OCI-LY1 (cell line): ENCODE measurements around the gene ZNF304.

Experiments
- EZH2 ChIP-seq: fragments of 200-600 bp; sonication (generic), shearing (Covaris generic); IDR thresholded peaks from 2 replicates; pipeline ENCODE4 v1.8.0; 2017; ENCODE audit warnings: borderline replicate concordance, mixed run types, mild to moderate bottlenecking, antibody characterized with exemption, low read length, moderate library complexity, mixed read lengths
- TF ChIP-seq, protein P1 (sequence below): fragments of 200-600 bp; sonication (generic), shearing (Covaris generic); IDR thresholded peaks from 2 replicates; pipeline ENCODE4 v1.5.1; 2017; ENCODE audit warnings: mild to moderate bottlenecking, antibody characterized with exemption, low read length, moderate library complexity, mixed read lengths

DNA sequence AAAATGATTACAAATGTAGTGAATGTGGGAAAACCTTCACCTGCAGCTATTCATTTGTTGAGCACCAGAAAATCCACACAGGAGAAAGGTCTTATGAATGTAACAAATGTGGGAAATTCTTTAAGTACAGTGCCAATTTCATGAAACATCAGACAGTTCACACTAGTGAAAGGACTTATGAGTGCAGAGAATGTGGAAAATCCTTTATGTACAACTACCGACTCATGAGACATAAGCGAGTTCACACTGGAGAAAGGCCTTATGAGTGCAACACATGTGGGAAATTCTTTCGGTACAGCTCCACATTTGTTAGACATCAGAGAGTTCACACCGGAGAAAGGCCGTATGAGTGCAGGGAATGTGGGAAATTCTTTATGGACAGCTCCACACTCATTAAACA is 47.8 kb downstream of the ZNF304 start:
- TF ChIP-seq, protein P1, sequence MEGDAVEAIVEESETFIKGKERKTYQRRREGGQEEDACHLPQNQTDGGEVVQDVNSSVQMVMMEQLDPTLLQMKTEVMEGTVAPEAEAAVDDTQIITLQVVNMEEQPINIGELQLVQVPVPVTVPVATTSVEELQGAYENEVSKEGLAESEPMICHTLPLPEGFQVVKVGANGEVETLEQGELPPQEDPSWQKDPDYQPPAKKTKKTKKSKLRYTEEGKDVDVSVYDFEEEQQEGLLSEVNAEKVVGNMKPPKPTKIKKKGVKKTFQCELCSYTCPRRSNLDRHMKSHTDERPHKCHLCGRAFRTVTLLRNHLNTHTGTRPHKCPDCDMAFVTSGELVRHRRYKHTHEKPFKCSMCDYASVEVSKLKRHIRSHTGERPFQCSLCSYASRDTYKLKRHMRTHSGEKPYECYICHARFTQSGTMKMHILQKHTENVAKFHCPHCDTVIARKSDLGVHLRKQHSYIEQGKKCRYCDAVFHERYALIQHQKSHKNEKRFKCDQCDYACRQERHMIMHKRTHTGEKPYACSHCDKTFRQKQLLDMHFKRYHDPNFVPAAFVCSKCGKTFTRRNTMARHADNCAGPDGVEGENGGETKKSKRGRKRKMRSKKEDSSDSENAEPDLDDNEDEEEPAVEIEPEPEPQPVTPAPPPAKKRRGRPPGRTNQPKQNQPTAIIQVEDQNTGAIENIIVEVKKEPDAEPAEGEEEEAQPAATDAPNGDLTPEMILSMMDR, result no peak
- TF ChIP-seq EZH2, result no peak
